ENCODE measurements around the gene DOCK8. TPM values are rescaled to one million over a fixed set of nuclear protein-coding genes. Genes with fewer than 3 reads are reported as not detected.

DOCK8 gene
- total and polyA plus RNA-seq, 2 of the 13 experiments (the other 11 are each of a cell fraction or from before 2014, with no cell fraction given): 0.28 to 0.38 TPM

GRCh38 chr9:296411-296810 lies 81.7 kb downstream of the DOCK8 start:
- FAIRE-seq (no peak), ATAC-seq (no peak), DNase-seq (ENCODE audit: low spot score) (no peak)
- Histone ChIP-seq H3K4me3 (replicated peaks in 1 of 3; ENCODE audit: insufficient read depth in 1 of 3, low read depth in 2 of 3, low read length in 3 of 3) (no peak overlapping the region), H3K27ac (ENCODE audit: extremely low read length, insufficient read depth, low read length) (no peak overlapping the region), H3K79me2 (ENCODE audit: insufficient read depth, low read length) (no peaks in the 10 kb centered on the region), H4K20me1 (ENCODE audit: insufficient read depth, low read length) (no peaks in the 10 kb centered on the region), H3K27me3 (ENCODE audit: control insufficient read depth in 1 of 2, insufficient read depth in 2 of 2, low read length in 2 of 2) (no peaks in the 10 kb centered on the region), H3K4me2 (ENCODE audit: low read depth, low read length) (no peak overlapping the region), H3K9me3 (ENCODE audit: low read length) (no peaks in the 10 kb centered on the region), H3K36me3 (replicated peaks in 1 of 2; ENCODE audit: control insufficient read depth in 1 of 2, insufficient read depth in 2 of 2, low read length in 2 of 2) (no peaks in the 10 kb centered on the region), H3K4me1 (ENCODE audit: insufficient read depth, low read length) (no peaks in the 10 kb centered on the region), H2AFZ (ENCODE audit: low read length) (no peak overlapping the region), H3K9ac (ENCODE audit: insufficient read depth, low read depth, low read length) (no peak overlapping the region)
- 65% methylated on average over 3 of the region's 3 CpGs for WGBS (ENCODE audit: low lambda C conversion rate)
- ChIA-PET CTCF (ENCODE audit: low intra/inter-chr PET ratio, low total read pairs) (no interaction called here), POLR2A (no interaction called here)
- in situ Hi-C loops (cut with HindIII; ENCODE audit: extremely low pct_ligation_motif_present, low pct_unique_long_range_greater_than_20kb): no loop called here
- no TSS peak for BruUV-seq (replicated peaks)
- intact Hi-C loops (cut with micrococcal nuclease; ENCODE audit: unreplicated experiment): no loop called here
- no peak for TF ChIP-seq ZNF318 (CRISPR knock-in tag; IDR thresholded peaks at IDR 0.05)
- no peak for TF ChIP-seq CSRNP2 (CRISPR knock-in tag; conservative IDR thresholded peaks at IDR 0.05; ENCODE audit: low read depth)
- no peak for TF ChIP-seq TIGD3 (CRISPR knock-in tag; IDR thresholded peaks at IDR 0.05; ENCODE audit: borderline replicate concordance)
- TF ChIP-seq YEATS4 (CRISPR knock-in tag; IDR thresholded peaks at IDR 0.05; ENCODE audit: borderline replicate concordance): no peak
- no peak for TF ChIP-seq SIN3B (IDR thresholded peaks at IDR 0.05; ENCODE audit: low read length)
- TF ChIP-seq THAP7 (CRISPR knock-in tag; IDR thresholded peaks at IDR 0.05): no peak
- no peak for TF ChIP-seq NCOA5 (CRISPR knock-in tag; IDR thresholded peaks at IDR 0.05)
- TF ChIP-seq ZNF703 (CRISPR knock-in tag; IDR thresholded peaks at IDR 0.05; ENCODE audit: borderline replicate concordance): no peak
- no peak for TF ChIP-seq ZNF784 (CRISPR knock-in tag; IDR thresholded peaks at IDR 0.05; ENCODE audit: borderline replicate concordance)
- TF ChIP-seq ADNP (CRISPR knock-in tag; IDR thresholded peaks at IDR 0.05): no peak
